Dendritic cell treated with granulocyte-macrophage colony-stimulating factor and Interleukin-4, amounts not matched to agents 40 ng/mL and 50 ng/mL, for 4 days (primary cell): ENCODE measurements around the gene TTC8.

ENCODE experiments used
- H3K27ac Mint-ChIP-seq: one replicate; pipeline ENCODE4 v1.8.0; 2022; ENCODE audit warnings: mild to moderate bottlenecking, mixed read lengths
- H3K27me3 Mint-ChIP-seq: one replicate; pipeline ENCODE4 v1.8.0; 2022; ENCODE audit warnings: mild to moderate bottlenecking, mixed read lengths
- H3K36me3 Mint-ChIP-seq: one replicate; pipeline ENCODE4 v1.8.0; 2022; ENCODE audit warnings: low read depth, mixed read lengths
- H3K4me1 Mint-ChIP-seq: one replicate; pipeline ENCODE4 v1.8.0; 2022; ENCODE audit warnings: low read depth, mixed read lengths
- H3K4me3 Mint-ChIP-seq: one replicate; pipeline ENCODE4 v1.8.0; 2022; ENCODE audit warnings: mild to moderate bottlenecking, moderate library complexity, mixed read lengths
- H3K9me3 Mint-ChIP-seq: one replicate; pipeline ENCODE4 v1.8.0; 2022; ENCODE audit warnings: mixed read lengths
- intact Hi-C: fragments of 100-400 bp; cut with micrococcal nuclease; formaldehyde crosslinking; loops from one replicate; pipeline ENCODE4 v1.15.0; 2022

Gene TTC8

DNA sequence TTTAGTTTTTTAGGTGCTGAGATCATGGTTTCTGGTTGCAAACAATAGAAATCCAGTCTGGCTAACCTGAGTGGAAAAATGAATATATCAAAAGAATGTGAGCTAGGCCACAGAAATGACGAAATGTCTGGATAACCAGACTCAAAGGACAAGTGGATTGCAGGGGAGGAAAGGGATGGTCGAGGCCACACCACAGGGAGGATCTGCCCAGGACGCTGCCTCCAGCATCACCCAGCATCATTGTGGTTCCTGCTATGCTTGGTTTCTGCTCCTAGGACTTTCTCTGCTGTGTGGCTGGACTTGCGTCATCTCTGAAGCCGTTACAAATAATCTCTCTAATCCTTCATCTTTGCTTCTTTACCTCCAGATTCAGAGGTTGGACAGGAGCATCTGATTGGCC is 80.4 kb downstream of the TTC8 start:
- Mint-ChIP-seq H3K27ac (no peak overlapping the region), H3K36me3 (no peaks in the 10 kb centered on the region), H3K4me3 (no peak overlapping the region), H3K27me3 (peaks cover 5% of the 10 kb centered on the region), H3K9me3 (no peaks in the 10 kb centered on the region), H3K4me1 (no peaks in the 10 kb centered on the region)
- intact Hi-C loops, result no loop called here

DNA sequence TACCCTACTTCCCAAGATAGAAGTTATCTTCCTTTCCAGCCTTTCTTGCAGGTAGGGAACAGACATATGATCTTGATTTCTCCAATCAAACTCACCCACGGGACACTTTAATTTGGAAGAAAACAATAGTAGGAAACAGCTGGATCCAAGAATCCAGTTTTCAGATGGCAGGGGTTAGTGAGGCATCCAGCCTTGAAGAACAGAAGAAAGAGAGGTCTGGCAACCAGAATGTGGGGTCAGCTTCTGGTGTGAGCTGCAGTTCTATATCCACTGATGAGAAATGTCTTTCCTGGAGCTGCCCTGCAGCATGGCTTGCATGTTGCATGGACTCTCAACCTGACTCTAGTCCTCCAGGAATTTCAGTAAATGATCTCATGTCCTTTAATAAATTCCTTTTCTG is 83.8 kb downstream of the TTC8 start:
- Mint-ChIP-seq H3K36me3 (no peaks in the 10 kb centered on the region), H3K27ac (no peak overlapping the region), H3K27me3 (peaks cover 2% of the 10 kb centered on the region), H3K9me3 (no peaks in the 10 kb centered on the region), H3K4me1 (no peaks in the 10 kb centered on the region), H3K4me3 (no peak overlapping the region)
- intact Hi-C loops, result no loop called here

DNA sequence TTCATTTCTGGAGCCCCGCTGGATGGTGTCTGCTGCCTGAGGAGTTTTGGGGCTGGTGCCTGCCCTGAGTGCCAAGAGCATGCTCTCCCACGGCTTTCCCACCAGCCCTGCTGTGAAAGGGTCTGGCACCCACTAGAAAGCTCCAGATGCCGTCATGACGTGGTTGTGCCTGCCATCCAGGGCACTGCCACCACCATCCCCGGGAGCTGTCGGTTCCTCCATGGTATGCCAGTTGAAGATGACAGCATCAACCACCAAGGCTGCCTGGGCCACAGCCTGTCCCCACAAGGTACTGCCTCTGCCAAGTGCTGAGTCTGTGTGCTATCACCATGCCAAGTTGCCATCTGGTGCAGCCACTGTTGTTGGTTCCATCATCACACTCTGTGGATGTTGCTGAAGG is 85.9 kb downstream of the TTC8 start:
- no peaks in the 10 kb centered on the region for H3K9me3 Mint-ChIP-seq
- H3K27me3 Mint-ChIP-seq, result no peaks in the 10 kb centered on the region
- H3K36me3 Mint-ChIP-seq, result no peaks in the 10 kb centered on the region
- intact Hi-C loops, result no loop called here
- no peak overlapping the region for H3K4me3 Mint-ChIP-seq
- H3K27ac Mint-ChIP-seq, result no peak overlapping the region
- no peaks in the 10 kb centered on the region for H3K4me1 Mint-ChIP-seq

DNA sequence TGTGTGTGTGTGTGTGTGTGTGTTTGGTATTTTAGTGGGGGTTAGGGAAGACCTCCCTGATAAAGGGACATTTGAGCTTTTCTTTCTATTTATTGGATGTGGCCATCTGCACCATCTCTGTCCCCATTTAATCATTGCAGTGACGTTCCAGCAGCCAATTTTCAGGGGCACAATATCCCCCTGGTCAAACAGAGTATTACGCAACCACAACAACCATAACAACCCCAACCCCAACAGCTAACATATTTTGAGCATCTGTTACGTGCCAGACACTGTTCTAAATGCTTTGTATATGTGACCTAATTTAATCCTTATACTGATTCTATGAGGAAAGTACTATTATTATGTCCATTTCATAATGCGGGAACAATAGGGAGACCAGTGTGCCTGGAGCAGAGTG is 87.4 kb downstream of the TTC8 start:
- intact Hi-C loops, result no loop called here
- no peaks in the 10 kb centered on the region for H3K27me3 Mint-ChIP-seq
- H3K4me1 Mint-ChIP-seq, result no peaks in the 10 kb centered on the region
- H3K36me3 Mint-ChIP-seq, result no peaks in the 10 kb centered on the region
- H3K9me3 Mint-ChIP-seq, result no peaks in the 10 kb centered on the region
- no peak overlapping the region for H3K4me3 Mint-ChIP-seq
- no peak overlapping the region for H3K27ac Mint-ChIP-seq

DNA sequence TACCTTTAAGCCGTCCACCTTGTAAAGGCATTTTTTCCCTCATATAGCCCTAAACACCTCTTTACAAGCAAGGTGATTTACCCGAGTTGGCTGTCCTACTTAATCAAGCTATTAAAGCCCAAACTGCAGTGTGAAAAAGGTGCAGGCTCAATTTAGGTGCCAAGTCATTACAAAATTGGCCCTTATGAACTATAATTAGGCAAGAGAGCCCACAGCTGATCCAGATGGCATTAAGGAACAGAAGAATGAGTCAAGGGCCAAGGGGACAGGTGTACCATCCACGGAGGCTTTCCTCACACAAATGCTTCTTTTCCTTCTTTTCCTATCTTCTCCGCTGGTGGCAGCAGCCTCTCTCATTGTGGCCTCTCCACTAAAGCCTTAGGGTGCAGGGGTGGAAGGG is 90.5 kb downstream of the TTC8 start:
- intact Hi-C loops, result no loop called here
- no peaks in the 10 kb centered on the region for H3K9me3 Mint-ChIP-seq
- no peak overlapping the region for H3K4me3 Mint-ChIP-seq
- no peak overlapping the region for H3K27ac Mint-ChIP-seq
- no peaks in the 10 kb centered on the region for H3K27me3 Mint-ChIP-seq
- no peaks in the 10 kb centered on the region for H3K4me1 Mint-ChIP-seq
- H3K36me3 Mint-ChIP-seq, result no peaks in the 10 kb centered on the region

DNA sequence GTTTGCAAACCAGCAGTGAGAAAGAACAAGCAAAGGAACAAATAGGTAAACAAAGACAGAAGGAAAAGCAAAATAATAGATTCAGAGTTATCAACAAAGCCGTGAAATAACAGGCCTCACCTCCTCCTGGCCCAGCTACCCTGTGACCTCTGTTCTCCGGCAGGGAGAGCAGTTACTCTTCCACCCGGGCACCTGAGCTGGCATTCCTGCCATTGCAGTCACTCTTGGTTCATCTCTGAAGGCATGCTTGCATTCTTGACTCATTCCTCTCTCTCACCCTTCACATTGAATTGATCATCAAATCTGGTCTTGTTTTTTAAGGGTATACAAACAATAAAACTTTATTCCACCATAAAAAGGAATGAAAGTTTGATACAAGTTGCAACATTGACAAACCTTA is 95.1 kb downstream of the TTC8 start:
- H3K27me3 Mint-ChIP-seq, result peaks cover 5% of the 10 kb centered on the region
- H3K4me1 Mint-ChIP-seq, result no peaks in the 10 kb centered on the region
- H3K36me3 Mint-ChIP-seq, result no peaks in the 10 kb centered on the region
- intact Hi-C loops, result no loop called here
- no peaks in the 10 kb centered on the region for H3K9me3 Mint-ChIP-seq
- H3K27ac Mint-ChIP-seq, result no peak overlapping the region
- no peak overlapping the region for H3K4me3 Mint-ChIP-seq
